Measurements from ENCODE around the gene RPS6KA2.

RPS6KA2 gene

DNA sequence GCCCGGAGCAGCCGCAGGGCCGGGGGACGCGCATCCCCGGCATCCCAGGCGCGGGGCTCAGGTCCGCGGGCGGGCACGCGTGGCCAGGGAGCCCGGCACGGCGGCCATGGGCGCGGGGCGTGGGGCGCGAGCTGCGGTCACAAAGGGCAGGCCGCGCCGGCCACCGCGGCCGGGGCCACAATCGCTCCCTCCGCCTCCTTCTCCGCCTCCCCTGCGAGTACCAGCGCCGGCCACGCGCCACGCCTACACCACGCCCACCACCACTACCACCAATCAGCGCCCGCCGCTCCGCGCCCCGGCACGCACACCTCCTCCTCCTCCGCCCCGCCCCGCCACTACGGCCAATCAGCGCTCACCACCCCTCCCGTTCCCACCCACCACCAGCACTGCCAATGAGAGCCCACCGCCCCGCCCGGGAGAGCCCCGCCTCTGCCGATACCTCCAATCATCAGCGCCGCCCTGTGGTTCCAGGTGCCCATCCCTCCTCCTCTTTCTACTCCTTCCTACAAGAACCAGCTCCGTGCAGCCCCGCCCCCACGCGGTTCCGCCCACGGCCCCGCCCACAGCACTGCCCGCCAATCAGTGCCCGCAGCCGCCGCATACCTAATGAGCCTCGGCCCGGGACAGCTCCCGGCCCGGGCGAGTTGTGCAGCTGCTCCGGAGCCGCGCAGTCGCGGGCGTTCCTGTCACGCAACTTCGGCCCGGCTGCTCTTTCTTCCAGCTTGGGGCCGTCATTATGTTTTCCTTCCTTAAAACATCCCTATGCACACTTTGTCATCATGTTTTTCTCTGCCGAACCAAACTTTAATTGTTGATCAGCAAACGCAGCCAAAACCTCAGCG is at the start of gene RPS6KA2:
TSS of gene RPS6KA2 (minus strand) at position 219 of the 842 bp plus-strand sequence. CDS start 232 bp downstream, outside the sequence.
- DNase-seq: peak; percentile 94 to 100 (median 100)

DNA sequence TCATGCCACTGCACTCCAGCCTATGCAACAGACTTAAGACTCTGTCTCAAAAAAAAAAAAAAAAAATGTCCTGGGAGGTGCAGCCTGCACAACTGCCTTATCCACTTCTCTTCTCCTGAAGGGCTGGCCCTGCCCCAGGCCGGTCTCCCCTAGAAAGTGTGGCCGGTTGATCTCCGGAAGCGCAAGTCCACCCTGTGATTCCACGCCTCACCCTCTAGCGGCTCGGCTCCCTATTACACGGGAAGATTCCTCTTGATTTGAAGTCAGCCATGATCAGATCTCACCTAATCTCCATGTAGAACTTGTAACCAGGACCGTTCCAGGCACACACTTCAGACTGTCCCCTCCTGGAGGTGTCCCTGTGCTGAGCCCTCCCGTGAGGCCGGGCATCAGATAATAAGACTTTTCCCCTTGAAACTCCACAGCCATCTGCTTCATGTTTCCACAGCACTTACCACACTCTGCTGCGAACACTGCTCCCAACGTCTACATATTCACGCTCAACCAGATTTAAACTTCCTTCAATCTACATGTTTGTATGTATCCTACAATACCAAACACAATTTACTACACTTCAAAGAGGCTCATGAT is 49.3 kb upstream of the RPS6KA2 start:
- no peak for DNase-seq

DNA sequence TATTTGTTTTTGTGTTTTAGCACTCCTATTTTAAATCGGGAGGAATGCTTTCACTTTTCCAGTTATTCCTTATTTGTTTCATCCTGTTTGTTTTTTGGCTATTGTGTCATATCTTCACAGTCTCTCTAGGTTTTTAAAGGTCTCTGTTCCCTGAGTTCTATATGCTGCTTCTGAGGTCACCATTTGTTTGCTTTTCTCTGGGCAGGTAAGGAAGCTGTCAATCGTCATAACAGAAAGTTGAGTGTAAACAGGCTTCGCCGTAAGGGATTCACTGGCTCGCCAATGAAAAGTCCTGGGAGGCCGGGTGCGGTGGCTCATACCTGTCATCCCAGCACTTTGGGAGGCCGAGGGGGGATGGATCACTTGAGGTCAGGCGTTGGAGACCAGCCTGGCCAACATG is 48.7 kb upstream of the RPS6KA2 start:
- no peak for DNase-seq

DNA sequence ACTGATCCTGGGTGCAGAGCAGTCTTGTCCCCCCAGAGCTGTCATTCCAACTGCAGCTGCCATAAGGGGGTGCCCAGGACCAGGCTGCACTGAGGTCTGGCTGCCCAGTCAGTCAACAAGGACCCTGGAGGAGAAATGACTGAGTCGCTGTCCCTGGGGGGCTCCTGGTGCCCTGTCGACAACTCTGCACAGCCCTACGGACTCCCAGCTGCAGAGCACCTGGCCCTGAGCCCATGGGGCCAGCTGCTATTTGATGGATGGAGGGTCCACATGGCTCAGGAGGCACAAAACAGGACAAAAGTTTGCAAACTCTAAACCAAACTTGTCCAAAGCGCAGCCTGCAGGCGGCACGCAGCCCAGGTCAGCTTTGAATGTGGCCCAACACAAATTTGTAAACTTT is 46.3 kb upstream of the RPS6KA2 start:
- no peak for DNase-seq

DNA sequence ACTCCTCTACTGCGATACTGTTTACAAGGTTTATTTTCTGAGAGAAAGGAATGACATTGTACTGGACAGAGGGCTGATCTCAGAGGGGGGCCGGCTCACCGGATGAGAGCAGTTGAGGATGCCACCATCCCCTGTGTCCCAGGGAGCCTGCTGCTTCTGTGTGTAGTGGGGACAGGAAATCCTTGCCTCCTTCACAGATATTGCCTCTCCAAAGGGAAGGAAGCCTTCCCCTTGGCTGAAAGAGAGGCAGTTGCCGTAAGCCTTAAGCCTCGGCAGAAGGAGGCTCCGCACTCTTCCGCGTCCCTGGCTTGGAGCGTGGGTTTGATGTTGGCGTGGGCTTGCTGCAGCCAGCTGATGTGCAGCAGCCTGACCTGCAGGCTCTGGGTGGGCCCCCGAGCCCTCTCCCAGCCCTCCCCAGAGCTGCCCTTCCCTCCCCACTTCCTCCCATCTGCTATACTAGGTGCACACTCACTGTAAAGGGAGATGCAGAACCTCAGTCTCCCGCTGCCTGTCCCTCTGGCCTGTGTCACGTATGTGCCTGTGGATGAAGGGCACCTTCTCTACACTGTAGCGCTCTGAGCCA is 45.7 kb upstream of the RPS6KA2 start:
- no peak for DNase-seq

DNA sequence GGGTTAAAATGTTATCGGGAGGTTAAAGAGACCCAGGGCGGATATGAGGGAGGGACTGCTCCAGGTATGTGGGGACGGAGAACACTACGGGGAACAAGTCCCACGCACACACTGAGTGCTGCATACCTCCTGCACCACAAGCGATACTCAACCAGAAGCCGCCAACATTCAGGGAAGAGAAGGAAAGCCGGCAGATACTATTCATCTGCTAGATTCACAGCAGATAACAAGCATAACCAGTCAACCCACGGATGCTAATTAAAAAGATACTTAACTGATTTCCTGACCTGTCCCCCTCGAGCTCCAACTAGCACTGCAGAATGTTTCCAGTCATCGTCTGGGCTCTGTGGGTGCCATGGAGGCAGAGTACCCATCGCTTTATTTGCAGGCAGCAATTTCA is 45.1 kb upstream of the RPS6KA2 start:
- DNase-seq: no peak

DNA sequence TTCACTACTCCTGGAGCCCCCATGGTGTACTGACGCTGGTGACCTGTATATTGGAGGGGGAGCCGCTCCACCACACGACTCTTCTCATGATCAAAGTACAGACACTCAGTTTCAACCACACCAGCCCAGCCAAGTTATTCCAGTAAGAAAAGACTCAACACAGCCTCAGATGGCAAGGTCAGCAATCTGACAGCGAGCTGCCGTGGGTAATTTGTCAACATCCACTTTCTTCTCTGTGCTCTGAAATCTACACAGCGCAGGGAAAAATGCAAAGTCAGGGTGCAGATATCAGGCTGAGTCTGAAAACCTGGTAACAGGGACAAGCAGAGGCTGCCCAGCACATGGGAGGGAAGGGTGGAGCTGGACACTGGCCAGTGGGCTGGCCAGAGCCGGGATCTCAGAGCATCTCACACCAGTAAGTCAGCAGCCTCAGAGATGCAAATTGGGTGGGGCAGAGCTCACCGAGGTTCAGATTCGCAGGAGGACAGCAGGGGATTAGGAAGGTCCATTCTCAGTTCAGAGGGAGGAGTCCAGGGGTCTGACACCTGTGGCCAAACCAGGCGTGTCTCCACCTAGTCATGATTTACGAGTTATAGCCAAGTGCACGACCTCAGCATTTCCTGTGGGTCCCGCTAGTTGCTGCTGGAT is 44.5 kb upstream of the RPS6KA2 start:
- no peak for DNase-seq

DNA sequence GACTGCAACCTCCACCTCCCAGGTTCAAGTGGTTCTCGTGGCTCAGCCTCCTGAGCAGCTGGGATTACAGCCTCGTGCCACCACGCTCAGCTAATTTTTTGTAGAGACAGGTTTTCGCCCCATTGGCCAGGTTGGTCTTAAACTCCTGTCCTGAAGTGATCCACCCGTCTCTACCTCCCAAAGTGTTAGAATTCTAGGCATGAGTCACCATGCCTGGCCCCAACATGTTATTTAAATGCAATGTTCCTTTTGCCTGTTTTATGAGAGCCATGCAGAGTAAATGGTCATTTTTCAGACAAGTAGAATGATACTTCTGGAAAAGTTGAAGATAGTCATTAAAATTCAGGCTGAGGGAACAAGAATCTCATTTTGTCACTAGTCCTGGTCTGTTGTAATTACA is 43.8 kb upstream of the RPS6KA2 start:
- no peak for DNase-seq

DNA sequence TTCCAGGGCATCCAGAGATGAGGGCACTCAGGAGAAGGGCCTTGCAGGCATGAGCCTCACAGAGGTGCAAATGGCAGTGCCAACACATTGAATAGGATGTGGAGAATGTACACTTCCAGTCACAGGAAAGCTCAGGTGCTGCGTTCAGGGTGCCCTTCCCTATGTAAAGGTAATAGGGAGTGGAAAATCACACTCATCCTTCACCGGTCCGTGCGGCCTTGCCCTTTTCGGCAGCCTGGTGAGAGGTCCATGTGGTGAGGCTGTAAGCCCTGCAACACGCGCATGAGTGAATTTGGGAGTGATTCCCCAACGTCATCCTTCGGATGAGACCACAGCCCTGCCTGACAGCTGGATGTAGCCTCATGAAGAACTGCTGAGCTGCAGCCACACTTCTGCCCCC is 43.0 kb upstream of the RPS6KA2 start:
- DNase-seq: no peak

DNA sequence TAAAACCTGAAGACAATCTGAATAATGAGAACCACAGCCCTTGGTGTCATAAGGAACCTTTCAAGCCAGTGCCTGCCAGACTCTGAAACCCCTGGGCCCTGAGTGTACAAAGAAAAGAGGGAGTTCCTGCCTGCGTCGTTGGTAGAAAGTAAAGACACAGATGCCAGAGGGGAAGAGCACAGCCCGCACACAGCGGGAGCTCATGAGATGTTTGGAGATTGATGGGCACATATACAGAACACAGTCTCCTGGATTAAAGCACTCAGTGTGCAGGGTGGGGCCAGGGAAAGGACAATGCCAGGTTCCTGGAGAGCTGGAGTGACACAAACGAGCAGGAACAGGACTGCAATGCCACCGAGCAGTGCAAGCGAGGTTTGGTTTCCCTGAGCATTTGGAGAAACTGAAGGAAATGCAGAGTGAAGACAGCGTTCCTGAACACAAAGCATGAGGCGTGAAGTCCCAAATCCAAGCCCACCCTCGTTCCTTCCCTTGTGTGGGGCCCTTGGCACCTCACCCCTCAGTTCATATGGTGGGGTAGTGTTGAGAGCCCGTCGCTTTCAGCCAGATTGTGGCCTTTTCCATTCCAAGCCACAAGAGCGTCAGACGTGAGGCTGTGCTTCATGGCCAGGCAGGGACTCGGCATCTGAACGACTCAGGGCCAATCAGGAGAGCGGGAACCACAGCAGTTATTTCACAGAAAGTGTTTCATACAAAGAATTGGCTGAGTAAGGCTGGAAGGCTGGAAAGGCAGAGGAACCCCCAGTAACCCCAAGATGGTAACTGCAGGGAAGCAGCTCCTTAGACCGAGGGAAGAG is 41.0 kb upstream of the RPS6KA2 start:
- DNase-seq: no peak

DNA sequence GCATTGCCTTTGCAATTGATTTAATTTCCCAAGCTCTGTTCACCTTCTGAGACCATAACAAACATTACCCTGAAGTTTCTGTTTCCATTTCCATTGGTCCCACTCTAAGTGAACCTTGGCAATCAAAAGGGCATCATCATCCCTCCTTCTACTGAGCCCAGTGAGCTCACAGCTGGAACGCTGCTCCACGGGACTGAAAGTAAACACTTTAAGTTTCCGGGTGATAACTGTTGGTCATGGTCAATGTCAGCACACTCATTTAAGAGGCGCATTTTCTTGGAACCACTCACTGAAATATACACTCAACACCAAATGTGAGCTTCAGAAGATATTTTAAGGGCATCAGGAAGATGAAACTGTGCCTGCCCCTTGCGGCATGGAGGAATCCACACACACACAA is 37.1 kb upstream of the RPS6KA2 start:
- no peak for DNase-seq

DNA sequence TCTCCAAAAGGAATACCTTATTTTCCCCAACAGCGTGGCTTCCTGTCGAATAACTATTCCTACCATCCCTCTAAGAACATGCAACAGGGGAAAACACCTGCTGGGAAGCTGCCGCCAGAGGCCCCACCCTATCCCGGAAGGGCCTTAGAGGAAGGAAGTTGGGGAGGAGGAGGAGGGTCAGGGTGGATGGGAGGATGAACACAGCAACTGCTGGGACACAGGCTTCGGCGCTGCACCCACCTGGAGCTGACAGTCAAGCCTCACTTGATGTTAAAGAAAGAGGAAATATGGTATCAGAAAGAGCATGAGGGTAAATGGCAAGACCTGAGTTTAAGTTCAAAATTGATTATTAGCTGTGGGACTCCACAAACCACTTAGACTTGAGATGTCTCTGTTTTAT is 36.5 kb upstream of the RPS6KA2 start:
- DNase-seq: no peak

DNA sequence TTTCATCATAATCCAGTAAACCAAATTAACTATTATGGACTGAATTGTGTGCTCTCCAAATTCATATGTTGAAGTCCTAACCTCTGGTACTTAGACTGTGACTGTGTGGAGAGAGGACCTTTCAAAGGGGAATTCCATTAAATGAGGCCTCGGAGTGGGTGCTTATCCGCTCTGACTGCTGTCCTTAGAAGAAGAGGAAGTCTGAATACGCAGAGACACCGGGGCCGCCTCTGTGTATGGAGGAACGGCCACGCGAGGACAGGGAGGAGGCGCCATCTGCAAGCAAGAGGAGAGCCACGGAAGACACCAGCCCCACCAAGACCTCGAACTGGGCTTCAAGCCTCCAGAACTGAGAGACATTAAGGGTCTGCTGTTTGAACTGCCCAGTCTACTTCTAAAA is 35.6 kb upstream of the RPS6KA2 start:
- no peak for DNase-seq

DNA sequence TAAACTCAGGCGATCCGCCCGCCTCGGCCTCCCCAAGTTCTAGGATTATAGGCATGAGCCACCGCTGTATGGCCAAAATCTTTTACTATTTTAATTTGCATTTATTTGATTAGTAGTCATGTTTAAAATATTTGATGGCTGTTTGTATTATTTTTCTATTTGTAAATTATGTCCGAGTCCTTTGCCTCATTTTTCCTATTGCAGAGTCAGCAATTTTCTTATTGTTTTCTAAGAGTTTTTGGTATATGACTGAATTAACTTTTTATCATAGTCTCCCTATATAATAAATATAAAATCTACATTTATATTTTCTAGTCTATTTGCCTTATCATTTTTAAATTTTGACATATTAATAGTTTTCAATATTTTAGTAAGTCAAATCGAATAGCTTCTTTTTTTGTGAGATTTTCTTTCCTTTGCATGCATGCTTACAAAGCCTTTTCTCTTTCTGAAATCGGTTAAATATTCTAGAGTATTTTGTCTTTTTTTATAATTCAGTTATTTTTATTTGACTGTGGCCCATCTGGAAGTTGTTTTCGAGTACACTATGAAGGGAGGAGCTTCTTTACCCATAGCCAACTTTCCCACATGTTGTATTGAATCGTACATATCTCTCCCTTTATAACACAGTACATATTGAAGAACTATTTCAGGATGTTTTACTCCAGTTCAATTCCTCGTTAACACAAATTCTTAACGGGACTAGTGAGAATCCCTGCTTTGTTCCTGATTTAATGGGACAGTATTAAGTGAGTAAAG is 34.5 kb upstream of the RPS6KA2 start:
- no peak for DNase-seq

DNA sequence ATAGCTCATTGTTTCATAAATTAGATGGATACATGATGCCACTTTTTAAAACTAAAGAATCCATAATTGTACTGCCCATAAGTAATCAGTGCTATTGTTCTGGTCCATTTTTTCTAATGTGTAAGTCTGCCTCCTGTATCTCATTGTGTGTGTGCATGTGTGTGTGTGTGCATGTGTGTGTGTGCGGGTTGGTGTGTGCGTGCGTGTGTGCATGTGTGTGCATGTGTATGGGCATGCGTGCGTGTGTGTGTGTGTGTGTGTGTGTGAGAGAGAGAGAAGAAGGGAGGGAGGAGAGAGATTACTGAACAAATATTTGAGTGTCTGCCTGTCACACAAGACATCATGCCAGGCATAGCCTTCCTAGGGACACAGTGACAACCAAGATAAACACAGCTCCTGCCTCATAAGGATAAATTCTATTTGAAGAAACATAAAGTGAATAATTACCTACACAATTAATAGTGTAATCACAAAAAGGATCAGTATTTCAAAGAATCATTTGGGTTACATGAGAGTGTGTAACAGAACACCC is 33.2 kb upstream of the RPS6KA2 start:
- DNase-seq: no peak

DNA sequence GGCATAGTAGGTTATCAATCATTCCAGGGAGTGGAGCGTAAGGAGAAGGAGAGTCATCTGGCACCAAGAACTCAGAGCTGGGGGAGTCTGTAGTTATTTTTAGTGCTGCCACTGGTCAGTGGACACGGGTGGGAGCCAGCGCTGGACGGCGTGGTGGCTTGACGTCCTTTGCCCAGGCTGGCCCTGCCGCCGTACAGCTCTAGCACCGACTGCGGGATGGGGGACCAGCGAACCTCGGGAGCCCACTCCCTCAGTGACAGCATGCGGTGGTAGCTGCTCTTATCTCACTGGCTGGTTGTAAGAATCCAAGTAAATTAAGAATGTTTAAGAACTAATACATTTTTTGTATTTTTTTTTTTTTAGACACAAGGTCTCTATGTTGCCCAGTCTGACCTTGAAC is 32.5 kb upstream of the RPS6KA2 start:
- DNase-seq: no peak

DNA sequence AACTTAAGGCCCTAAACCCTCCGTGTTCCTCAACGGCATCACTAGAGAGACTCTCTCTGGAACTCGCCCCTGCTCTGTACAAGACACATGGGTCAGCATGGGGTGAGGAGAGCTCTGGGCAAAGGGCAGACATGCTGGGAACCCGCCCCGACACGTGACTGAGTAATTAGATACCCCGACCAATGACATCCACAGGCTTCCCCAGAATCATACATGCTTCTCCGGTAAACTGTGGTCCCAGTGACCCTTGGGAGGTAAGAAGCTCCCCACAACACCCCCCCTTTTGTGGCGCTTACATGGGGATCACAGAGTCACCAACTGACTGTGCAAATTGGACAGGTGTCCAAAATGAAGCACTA is 31.7 kb upstream of the RPS6KA2 start:
- DNase-seq: no peak

DNA sequence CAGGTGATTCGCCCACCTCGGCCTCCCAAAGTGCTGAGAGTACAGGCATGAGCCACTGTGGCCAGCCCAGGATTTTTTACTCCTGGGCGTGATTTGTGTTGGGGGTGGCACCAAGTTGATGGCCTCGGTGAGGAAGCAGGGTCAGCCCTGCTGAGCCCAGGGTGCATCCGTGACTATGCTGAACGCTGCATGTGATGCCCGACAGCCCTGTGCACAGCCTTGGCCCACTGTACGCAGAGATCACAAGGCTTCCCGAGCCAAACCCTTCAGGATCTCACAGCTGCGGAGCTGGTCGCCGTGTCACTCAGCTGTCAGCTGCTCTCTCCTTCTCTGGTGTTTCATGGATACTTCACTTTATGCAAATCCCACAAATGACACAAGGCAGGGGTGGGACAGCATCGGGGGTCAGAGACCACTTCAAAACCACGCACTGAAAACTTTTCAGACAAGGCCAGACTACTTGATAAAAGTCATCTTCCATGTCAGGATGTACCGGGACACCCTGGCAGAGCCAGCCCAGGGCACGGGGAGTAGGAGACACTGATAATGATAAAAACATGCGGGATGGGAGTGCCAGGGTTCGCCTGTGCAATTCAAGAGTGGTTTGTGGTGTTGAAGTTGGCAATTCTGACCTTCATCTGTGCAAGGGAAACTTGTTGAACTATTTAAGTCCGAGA is 31.2 kb upstream of the RPS6KA2 start:
- DNase-seq: no peak

DNA sequence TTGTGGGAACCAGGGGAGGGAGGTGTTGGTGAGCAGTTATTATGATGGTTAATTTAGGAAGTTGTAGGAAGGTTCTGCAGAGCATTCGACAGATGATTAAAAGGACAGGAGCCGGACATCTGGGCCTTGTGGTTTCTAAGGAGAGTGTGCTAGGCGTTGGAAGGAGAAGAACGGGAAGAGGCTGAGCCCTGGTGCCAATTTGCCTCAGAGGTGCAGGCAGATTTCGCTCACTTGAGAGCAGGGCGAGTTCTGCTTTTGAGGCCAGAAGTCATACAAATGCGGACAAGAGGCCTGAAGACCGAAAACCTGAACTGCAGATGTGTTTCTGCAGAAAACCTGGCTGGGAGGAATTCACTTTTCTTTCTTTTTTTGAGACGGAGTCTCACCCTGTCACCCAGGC is 30.5 kb upstream of the RPS6KA2 start:
- no peak for DNase-seq

Measured in nucleus accumbens (tissue), 56 donors.